Measurements from ENCODE around the gene TMEM163.

The TMEM163 gene

DNA sequence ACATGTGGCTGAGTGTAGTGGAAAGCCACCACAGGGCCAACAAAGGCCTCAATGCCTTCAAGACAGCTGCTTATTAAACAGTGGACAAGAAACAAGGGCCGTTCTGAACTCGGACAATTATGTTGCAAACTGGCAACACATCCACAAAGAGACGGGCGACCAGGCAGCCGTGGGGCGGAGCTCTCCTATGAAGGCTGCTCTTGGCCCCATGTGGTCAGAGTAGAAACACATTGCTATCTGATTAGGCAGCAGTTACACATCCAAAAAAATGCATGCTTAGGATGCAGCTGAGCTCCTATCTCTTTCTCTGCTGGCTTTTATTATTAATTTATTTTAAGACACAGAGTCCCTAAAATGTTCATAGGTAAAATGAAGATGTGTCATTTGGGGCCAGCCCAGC, 163.4 kb downstream of the TMEM163 start:
- TF ChIP-seq, protein P1, sequence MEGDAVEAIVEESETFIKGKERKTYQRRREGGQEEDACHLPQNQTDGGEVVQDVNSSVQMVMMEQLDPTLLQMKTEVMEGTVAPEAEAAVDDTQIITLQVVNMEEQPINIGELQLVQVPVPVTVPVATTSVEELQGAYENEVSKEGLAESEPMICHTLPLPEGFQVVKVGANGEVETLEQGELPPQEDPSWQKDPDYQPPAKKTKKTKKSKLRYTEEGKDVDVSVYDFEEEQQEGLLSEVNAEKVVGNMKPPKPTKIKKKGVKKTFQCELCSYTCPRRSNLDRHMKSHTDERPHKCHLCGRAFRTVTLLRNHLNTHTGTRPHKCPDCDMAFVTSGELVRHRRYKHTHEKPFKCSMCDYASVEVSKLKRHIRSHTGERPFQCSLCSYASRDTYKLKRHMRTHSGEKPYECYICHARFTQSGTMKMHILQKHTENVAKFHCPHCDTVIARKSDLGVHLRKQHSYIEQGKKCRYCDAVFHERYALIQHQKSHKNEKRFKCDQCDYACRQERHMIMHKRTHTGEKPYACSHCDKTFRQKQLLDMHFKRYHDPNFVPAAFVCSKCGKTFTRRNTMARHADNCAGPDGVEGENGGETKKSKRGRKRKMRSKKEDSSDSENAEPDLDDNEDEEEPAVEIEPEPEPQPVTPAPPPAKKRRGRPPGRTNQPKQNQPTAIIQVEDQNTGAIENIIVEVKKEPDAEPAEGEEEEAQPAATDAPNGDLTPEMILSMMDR (IDR thresholded peaks at IDR 0.05; ENCODE audit: low read depth, low read length, missing control alignments): no peak
- H3K4me3 ChIP-seq (ENCODE audit: low read depth, low read length): no peak overlapping the region
- DNase-seq (ENCODE audit: low read depth): no peak

DNA sequence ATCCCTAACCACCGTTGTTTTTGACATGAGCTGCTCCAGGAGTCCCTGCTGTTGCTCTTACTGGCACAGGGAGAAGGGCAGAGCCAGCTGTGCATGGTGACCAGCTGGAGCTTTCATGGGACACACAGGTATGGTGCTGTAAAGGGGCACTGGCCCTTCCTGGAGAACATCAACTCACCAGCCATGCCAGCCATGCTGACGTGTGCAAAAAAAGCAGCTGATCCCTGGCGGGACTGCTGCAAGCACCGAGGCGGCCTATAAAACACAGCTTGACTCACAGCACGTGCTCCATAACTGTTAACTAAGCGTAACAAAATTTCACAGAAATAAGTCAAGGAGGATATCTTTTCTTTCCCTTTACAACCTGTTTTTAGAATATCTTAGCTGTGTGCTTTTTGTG, 165.1 kb downstream of the TMEM163 start:
- H3K4me3 ChIP-seq (ENCODE audit: low read depth, low read length): no peak overlapping the region
- TF ChIP-seq, protein P1 (IDR thresholded peaks at IDR 0.05; ENCODE audit: low read depth, low read length, missing control alignments): no peak
- DNase-seq (ENCODE audit: low read depth): no peak

DNA sequence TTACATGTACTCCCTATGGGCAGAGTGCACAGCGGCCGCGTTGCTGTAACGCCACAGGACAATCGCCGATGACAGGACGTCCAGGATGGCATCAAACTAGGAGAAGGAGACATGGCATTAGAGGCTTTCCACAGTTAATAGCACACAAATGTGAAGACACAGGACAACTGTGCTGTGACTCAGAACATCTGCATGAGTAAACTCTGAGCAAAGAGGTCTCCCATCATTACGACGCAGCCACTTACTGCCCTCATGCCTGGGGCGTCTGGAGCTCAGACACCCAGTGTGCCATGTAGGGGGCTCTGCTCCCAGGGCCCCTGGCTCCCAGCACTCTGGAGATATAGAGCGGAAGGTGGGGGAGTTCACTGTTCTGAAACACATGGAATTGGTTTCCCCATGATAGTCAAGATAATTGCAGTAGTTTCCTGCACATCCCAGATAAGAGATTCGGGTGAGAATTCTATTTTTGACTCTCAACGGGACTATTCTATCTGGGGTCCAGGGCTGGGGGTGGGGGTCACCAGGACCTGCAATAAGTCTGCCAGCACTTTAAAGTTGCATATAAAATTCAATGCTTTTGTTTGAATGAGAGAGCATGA, 168.1 kb downstream of the TMEM163 start:
- no peak overlapping the region for H3K4me3 ChIP-seq (ENCODE audit: low read depth, low read length)
- TF ChIP-seq, protein P1 (IDR thresholded peaks at IDR 0.05; ENCODE audit: low read depth, low read length, missing control alignments): no peak
- DNase-seq (ENCODE audit: low read depth): no peak

DNA sequence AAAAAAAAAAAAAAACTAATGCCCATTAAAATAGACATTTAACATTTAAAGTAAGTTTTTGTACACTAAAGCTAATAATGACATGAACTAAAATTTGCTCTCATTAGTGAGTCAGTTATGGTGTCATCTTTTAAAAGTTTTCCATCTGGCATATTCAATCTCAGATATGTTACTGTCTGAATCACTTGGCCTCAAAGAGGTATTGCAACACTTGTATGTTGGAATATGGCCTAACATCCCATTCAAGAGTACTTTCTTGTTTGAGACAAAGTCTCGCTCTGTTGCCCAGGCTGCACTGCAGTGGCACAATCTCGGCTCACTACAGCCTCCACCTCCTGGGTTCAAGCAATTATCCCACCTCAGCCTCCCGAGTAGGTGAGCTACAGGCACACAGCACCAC, 169.7 kb downstream of the TMEM163 start:
- DNase-seq (ENCODE audit: low read depth): no peak
- no peak overlapping the region for H3K4me3 ChIP-seq (ENCODE audit: low read depth, low read length)
- TF ChIP-seq, protein P1 (IDR thresholded peaks at IDR 0.05; ENCODE audit: low read depth, low read length, missing control alignments): no peak

DNA sequence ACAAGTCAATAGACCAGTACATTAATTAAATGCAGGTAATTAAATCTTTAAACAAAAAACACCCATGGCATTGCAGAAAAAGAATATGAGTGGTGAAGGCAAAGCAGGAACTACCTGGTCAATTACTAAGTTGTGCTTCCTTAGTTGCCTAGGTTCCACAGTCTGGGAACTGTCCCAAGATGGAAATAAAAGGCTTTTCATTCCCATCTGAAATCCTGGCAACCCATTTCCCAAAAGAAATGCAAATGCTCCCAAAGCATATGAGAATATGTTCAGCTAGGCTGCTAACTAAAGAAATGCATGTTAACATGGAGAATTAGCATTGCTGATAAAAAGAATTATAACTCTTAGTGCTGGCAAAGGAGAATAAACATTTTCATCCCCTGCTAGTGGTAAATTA, 177.8 kb downstream of the TMEM163 start:
- H3K4me3 ChIP-seq (ENCODE audit: low read depth, low read length): no peak overlapping the region
- TF ChIP-seq, protein P1 (IDR thresholded peaks at IDR 0.05; ENCODE audit: low read depth, low read length, missing control alignments): no peak
- no peak for DNase-seq (ENCODE audit: low read depth)

DNA sequence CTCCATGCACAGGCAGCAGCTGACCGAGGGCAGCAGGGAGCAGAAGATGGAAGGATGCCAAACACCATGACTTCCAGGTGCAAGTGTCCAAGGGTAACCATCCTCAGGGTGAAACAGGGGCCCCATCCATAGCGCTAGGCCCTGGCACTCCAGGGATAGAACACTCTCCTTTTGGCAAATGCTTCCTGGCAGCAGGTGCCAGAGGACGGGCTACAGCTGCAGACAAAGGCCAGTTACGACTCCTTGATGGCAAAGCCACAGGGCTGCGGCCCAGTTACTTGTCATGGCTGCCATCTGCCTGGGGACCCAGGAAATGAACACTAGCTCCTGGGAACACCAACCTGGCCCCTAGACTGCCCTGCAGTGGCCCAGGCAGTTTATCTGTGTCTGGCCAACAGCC, 178.8 kb downstream of the TMEM163 start:
- TF ChIP-seq, protein P1 (IDR thresholded peaks at IDR 0.05; ENCODE audit: low read depth, low read length, missing control alignments): no peak
- no peak overlapping the region for H3K4me3 ChIP-seq (ENCODE audit: low read depth, low read length)
- DNase-seq (ENCODE audit: low read depth): no peak

DNA sequence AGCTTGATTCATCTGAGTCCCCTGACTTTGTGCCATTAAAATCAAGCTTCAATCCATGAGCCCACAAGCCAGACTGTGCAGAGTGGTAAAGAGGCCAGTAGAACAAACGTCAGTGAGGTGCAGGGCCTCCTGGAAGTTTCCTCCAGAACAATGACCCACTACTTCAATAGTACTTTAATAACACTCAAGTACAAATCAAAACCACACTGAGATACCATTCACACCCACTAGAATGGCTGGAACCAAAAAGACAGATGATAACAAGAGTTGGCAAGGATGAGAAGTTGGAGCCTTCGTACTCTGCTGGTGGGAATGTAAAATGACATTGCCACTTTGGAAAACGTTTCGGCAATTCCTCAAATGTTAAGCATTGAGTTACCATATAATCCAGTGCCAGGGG, 181.1 kb downstream of the TMEM163 start:
- no peak overlapping the region for H3K4me3 ChIP-seq (ENCODE audit: low read depth, low read length)
- TF ChIP-seq, protein P1 (IDR thresholded peaks at IDR 0.05; ENCODE audit: low read depth, low read length, missing control alignments): no peak
- DNase-seq (ENCODE audit: low read depth): no peak

All from GM12864 (cell line).